Effector memory CD4-positive, alpha-beta T cell (primary cell): Measurements from ENCODE around the gene STK24.
A peak's percentile ranks its signal among the peaks of the same experiment; 100 is the strongest.

Source experiments
- DNase-seq, 3 donors: peaks; one replicate each; pipeline ENCODE4 v3.0.0-alpha.2; 2020
- H3K27ac ChIP-seq: 2 replicates; pipeline ENCODE4 v1.7.0; 2013; ENCODE audit warnings: mild to moderate bottlenecking, low read length, moderate library complexity; ENCODE audit not compliant: insufficient read depth, poor library complexity, severe bottlenecking
- H3K27me3 ChIP-seq: replicated peaks from 2 replicates; pipeline ENCODE4 v1.7.0; 2013; ENCODE audit warnings: mild to moderate bottlenecking, low read length; ENCODE audit not compliant: insufficient read depth, control insufficient read depth, poor library complexity, severe bottlenecking
- H3K36me3 ChIP-seq: 2 replicates; pipeline ENCODE4 v1.7.0; 2013; ENCODE audit warnings: mild to moderate bottlenecking, low read length, moderate library complexity; ENCODE audit not compliant: control insufficient read depth, insufficient read depth
- H3K4me1 ChIP-seq: 2 replicates; pipeline ENCODE4 v1.7.0; 2013; ENCODE audit warnings: low read length, mild to moderate bottlenecking; ENCODE audit not compliant: control insufficient read depth, insufficient read depth, poor library complexity, severe bottlenecking
- H3K4me3 ChIP-seq: 2 replicates; pipeline ENCODE4 v1.7.0; 2013; ENCODE audit warnings: low read length, low read depth, mild to moderate bottlenecking; ENCODE audit not compliant: insufficient read depth, poor library complexity, severe bottlenecking
- H3K9me3 ChIP-seq: 2 replicates; pipeline ENCODE4 v1.7.0; 2013; ENCODE audit warnings: mild to moderate bottlenecking, low read length, moderate library complexity; ENCODE audit not compliant: control insufficient read depth

The STK24 gene

GRCh38 chr13:98448642-98448928, 128.3 kb downstream of the STK24 start:
- peaks cover 25% of the 10 kb centered on the region for H3K36me3 ChIP-seq
- no peak for DNase-seq

GRCh38 chr13:98447881-98448641, 128.8 kb downstream of the STK24 start:
- Histone ChIP-seq H3K27me3 (no peaks in the 10 kb centered on the region), H3K9me3 (no peaks in the 10 kb centered on the region), H3K36me3 (peaks cover 25% of the 10 kb centered on the region), H3K4me3 (no peak overlapping the region), H3K4me1 (peaks cover 16% of the 10 kb centered on the region), H3K27ac (no peak overlapping the region)
- DNase-seq: no peak

More at GRCh38 chr13:98448642-98448928, 128.3 kb downstream of the STK24 start:
- peaks cover 16% of the 10 kb centered on the region for H3K4me1 ChIP-seq
- no peaks in the 10 kb centered on the region for H3K9me3 ChIP-seq
- no peaks in the 10 kb centered on the region for H3K27me3 ChIP-seq
- H3K27ac ChIP-seq: no peak overlapping the region
- no peak overlapping the region for H3K4me3 ChIP-seq

- Histone ChIP-seq H3K27ac (peak overlapping the region; percentile 6), H3K4me3 (no peak overlapping the region), H3K36me3 (peaks cover 16% of the 10 kb centered on the region), H3K4me1 (peaks cover 16% of the 10 kb centered on the region), H3K27me3 (no peaks in the 10 kb centered on the region), H3K9me3 (no peaks in the 10 kb centered on the region)
- no peak for DNase-seq
Measured at GRCh38 chr13:98447130-98447529, 129.8 kb downstream of the STK24 start.

- DNase-seq: no peak
- H3K36me3 ChIP-seq: peaks cover 9% of the 10 kb centered on the region
Measured at GRCh38 chr13:98446234-98446621, 130.7 kb downstream of the STK24 start.

GRCh38 chr13:98445340-98446233, 131.3 kb downstream of the STK24 start:
- Histone ChIP-seq H3K27ac (peak overlapping the region; percentile 38), H3K4me3 (no peak overlapping the region), H3K27me3 (no peaks in the 10 kb centered on the region), H3K36me3 (peaks cover 9% of the 10 kb centered on the region), H3K4me1 (peaks cover 11% of the 10 kb centered on the region), H3K9me3 (no peaks in the 10 kb centered on the region)
- peak; percentile 61 to 68 (median 63) for DNase-seq

More at GRCh38 chr13:98446234-98446621, 130.7 kb downstream of the STK24 start:
- Histone ChIP-seq H3K4me3 (no peak overlapping the region), H3K4me1 (peaks cover 11% of the 10 kb centered on the region), H3K27me3 (no peaks in the 10 kb centered on the region), H3K27ac (peak overlapping the region; percentile 38), H3K9me3 (no peaks in the 10 kb centered on the region)

GRCh38 chr13:98444381-98444780, 132.5 kb downstream of the STK24 start:
- H3K4me3 ChIP-seq: no peak overlapping the region
- H3K27ac ChIP-seq: no peak overlapping the region
- no peaks in the 10 kb centered on the region for H3K9me3 ChIP-seq
- no peaks in the 10 kb centered on the region for H3K27me3 ChIP-seq
- DNase-seq: no peak
- H3K36me3 ChIP-seq: peaks cover 6% of the 10 kb centered on the region
- H3K4me1 ChIP-seq: peaks cover 7% of the 10 kb centered on the region

- H3K4me1 ChIP-seq: peaks cover 7% of the 10 kb centered on the region
- H3K27ac ChIP-seq: no peak overlapping the region
- peaks cover under 1% of the 10 kb centered on the region for H3K36me3 ChIP-seq
- H3K9me3 ChIP-seq: no peaks in the 10 kb centered on the region
- DNase-seq: no peak
- no peaks in the 10 kb centered on the region for H3K27me3 ChIP-seq
- no peak overlapping the region for H3K4me3 ChIP-seq
Measured at GRCh38 chr13:98443800-98444325, 133.0 kb downstream of the STK24 start.

- Histone ChIP-seq H3K36me3 (no peaks in the 10 kb centered on the region), H3K27ac (no peak overlapping the region), H3K27me3 (no peaks in the 10 kb centered on the region), H3K4me1 (peaks cover 7% of the 10 kb centered on the region), H3K9me3 (no peaks in the 10 kb centered on the region), H3K4me3 (no peak overlapping the region)
- DNase-seq: no peak
Measured at GRCh38 chr13:98443329-98443728, 133.6 kb downstream of the STK24 start.

- H3K36me3 ChIP-seq: no peaks in the 10 kb centered on the region
Measured at GRCh38 chr13:98442391-98443230, 134.3 kb downstream of the STK24 start.

More at GRCh38 chr13:98442391-98443230, 134.3 kb downstream of the STK24 start:
- H3K9me3 ChIP-seq: no peaks in the 10 kb centered on the region
- H3K27me3 ChIP-seq: no peaks in the 10 kb centered on the region
- peaks cover 7% of the 10 kb centered on the region for H3K4me1 ChIP-seq
- no peak overlapping the region for H3K4me3 ChIP-seq
- no peak for DNase-seq
- H3K27ac ChIP-seq: no peak overlapping the region
